Lower leg skin (tissue), 3 donors: ENCODE data around the gene EMP3.

Source experiments
- CTCF ChIP-seq, 3 donors: fragments of 450-650 bp; IDR thresholded peaks; one replicate each; pipeline ENCODE4 v1.5.1; 2016; ENCODE audit warnings: antibody characterized with exemption in 3 of 3, mild to moderate bottlenecking in 3 of 3, moderate library complexity in 2 of 3
- POLR2A ChIP-seq, 2 donors: fragments of 450-650 bp; IDR thresholded peaks; one replicate each; pipeline ENCODE4 v1.6.1; 2016 to 2017; ENCODE audit warnings: antibody characterized with exemption in 2 of 2, mild to moderate bottlenecking in 1 of 2, moderate library complexity in 1 of 2

GRCh38 chr19:48346191-48346590 is 20.8 kb downstream of the EMP3 start:
- no peak for TF ChIP-seq CTCF (IDR thresholded peaks at IDR 0.05)
- TF ChIP-seq POLR2A (IDR thresholded peaks at IDR 0.05): no peak
